Stimulated activated CD8-positive, alpha-beta memory T cell treated with anti-CD3 and anti-CD28 coated beads, Interleukin-12 subunit alpha, Interleukin-12 subunit beta, amount 100 ng/mL, for 4 hours (primary cell): ENCODE measurements around the gene CHAD.

ENCODE experiments used
- DNase-seq: peaks from one replicate; pipeline ENCODE4 v3.0.0-alpha.2; 2020; ENCODE audit warnings: low read depth

CHAD gene

GRCh38 chr17:50468304-50469207 is at the start of gene CHAD:
CHAD (minus strand) TSS chr17:50468880; CDS start chr17:50468813, 67 bp downstream.
- no peak for DNase-seq

GRCh38 chr17:50517504-50518383 is 49.1 kb upstream of the CHAD start:
- no peak for DNase-seq

- DNase-seq = no peak
These were observed 48.3 kb upstream of the CHAD start for GRCh38 chr17:50517011-50517410.

- no peak for DNase-seq
These were observed 46.4 kb upstream of the CHAD start for GRCh38 chr17:50514936-50515702.

GRCh38 chr17:50514388-50514787 is 45.7 kb upstream of the CHAD start:
- DNase-seq = no peak

GRCh38 chr17:50513495-50513894 is 44.8 kb upstream of the CHAD start:
- no peak for DNase-seq

- DNase-seq = no peak
These were observed 42.4 kb upstream of the CHAD start for GRCh38 chr17:50511058-50511457.

GRCh38 chr17:50508573-50509460 is 40.1 kb upstream of the CHAD start:
- DNase-seq = no peak

- peak; percentile 48 for DNase-seq
These were observed 39.3 kb upstream of the CHAD start, which contains the start of gene MYCBPAP for GRCh38 chr17:50507871-50508572. MYCBPAP (plus strand) TSS chr17:50508439; CDS start chr17:50508675, 236 bp downstream.

GRCh38 chr17:50506298-50506697 is 37.6 kb upstream of the CHAD start:
- no peak for DNase-seq

GRCh38 chr17:50505591-50506130 is 37.0 kb upstream of the CHAD start:
- DNase-seq = no peak

GRCh38 chr17:50502301-50502990 is 33.8 kb upstream of the CHAD start:
- DNase-seq = no peak

GRCh38 chr17:50501054-50501453 is 32.4 kb upstream of the CHAD start:
- no peak for DNase-seq

- DNase-seq = no peak
These were observed 31.0 kb upstream of the CHAD start for GRCh38 chr17:50499721-50500120.

- DNase-seq = no peak
These were observed 30.6 kb upstream of the CHAD start for GRCh38 chr17:50499270-50499669.

GRCh38 chr17:50498021-50498874 is 29.6 kb upstream of the CHAD start:
- no peak for DNase-seq

GRCh38 chr17:50495918-50496317 is 27.2 kb upstream of the CHAD start:
- no peak for DNase-seq

- no peak for DNase-seq
These were observed 26.6 kb upstream of the CHAD start for GRCh38 chr17:50495217-50495823.
